Panc1 (cell line): Measurements from ENCODE around the gene GABRG3. TPM values are rescaled to one million over a fixed set of nuclear protein-coding genes. Genes with fewer than 3 reads are reported as not detected.

Experiments
- ATAC-seq: fragments of 200-7000 bp; cut with Tn5 transposase; 2 replicates; pipeline ENCODE4 v1.9.1; 2020; ENCODE audit warnings: mild to moderate bottlenecking, moderate library complexity
- BruUV-seq: library from RNA; stranded (reverse); fragments of 400-500 nt; replicated peaks from 2 replicates; lab custom pipeline; 2021; lab: Mats Ljungman, UMichigan
- CTCF ChIA-PET: fragments of 300-600 bp; sonication (Branson Sonifier 250); formaldehyde crosslinking; loops from one replicate; lab custom pipeline; 2022; ENCODE audit warnings: antibody characterized with exemption; lab: Charles Lee
- POLR2A ChIA-PET: fragments of 300-600 bp; sonication (Branson Sonifier 250); formaldehyde crosslinking; loops from one replicate; lab custom pipeline; 2022; ENCODE audit warnings: antibody characterized with exemption; lab: Charles Lee
- DNase-seq: peaks from one replicate; pipeline ENCODE4 v3.0.0-alpha.2; 2010; ENCODE audit warnings: low read depth, low spot score
- H3K27ac ChIP-seq: 2 replicates; pipeline ENCODE4 v1.5.1; 2011; ENCODE audit warnings: mild to moderate bottlenecking, low read length, inconsistent platforms
- H3K27me3 ChIP-seq: fragments of 200-500 bp; sonication (Bioruptor generic); 2 replicates; pipeline ENCODE4 v1.6.0; 2014; ENCODE audit warnings: low read length, inconsistent platforms; ENCODE audit not compliant: control insufficient read depth, insufficient read depth
- H3K36me3 ChIP-seq: fragments of 200-500 bp; sonication (Bioruptor generic); 2 replicates; pipeline ENCODE4 v1.5.1; 2014; ENCODE audit warnings: inconsistent platforms, mild to moderate bottlenecking, low read length, moderate library complexity; ENCODE audit not compliant: control insufficient read depth, insufficient read depth
- H3K4me1 ChIP-seq: 2 replicates; pipeline ENCODE4 v1.5.1; 2011; ENCODE audit warnings: inconsistent platforms, mild to moderate bottlenecking, low read length, moderate library complexity; ENCODE audit not compliant: control insufficient read depth, insufficient read depth
- H3K4me3 ChIP-seq, 2 experiments: 2 replicates each; pipeline ENCODE4 v1.5.1; 2011 to 2012; ENCODE audit warnings: low read depth in 2 of 2, low read length in 2 of 2, mild to moderate bottlenecking in 2 of 2, inconsistent platforms in 1 of 2, moderate library complexity in 1 of 2
- H3K9me3 ChIP-seq: fragments of 200-500 bp; sonication (Bioruptor generic); 2 replicates; pipeline ENCODE4 v1.5.1; 2014; ENCODE audit warnings: low read depth, mild to moderate bottlenecking, inconsistent platforms, low read length, moderate library complexity; ENCODE audit not compliant: control insufficient read depth, insufficient read depth
- CTCF ChIP-seq: fragments of 450-650 bp; IDR thresholded peaks from 2 replicates; pipeline ENCODE4 v1.5.1; 2017; ENCODE audit warnings: mild to moderate bottlenecking
- POLR2AphosphoS5 ChIP-seq: IDR thresholded peaks from 2 replicates; pipeline ENCODE4 v1.6.1; 2012; ENCODE audit warnings: mild to moderate bottlenecking, low read depth, low read length, moderate library complexity
- REST ChIP-seq, 2 experiments: IDR thresholded peaks; 2 replicates each; pipeline ENCODE4 v1.6.1; 2011 to 2012; ENCODE audit warnings: low read depth in 2 of 2, control low read depth in 1 of 2, low read length in 1 of 2, mild to moderate bottlenecking in 1 of 2, moderate library complexity in 1 of 2; ENCODE audit not compliant: insufficient read depth in 1 of 2
- SIN3A ChIP-seq: IDR thresholded peaks from 2 replicates; pipeline ENCODE4 v1.6.1; 2012; ENCODE audit warnings: low read depth, mild to moderate bottlenecking, low read length, moderate library complexity, borderline replicate concordance; ENCODE audit not compliant: insufficient read depth
- TCF7L2 ChIP-seq: IDR thresholded peaks from 2 replicates; pipeline ENCODE4 v1.6.1; 2011; ENCODE audit warnings: mild to moderate bottlenecking, low read depth, low read length, inconsistent platforms
- in situ Hi-C: cut with HindIII; loops from 2 replicates; pipeline ENCODE4 v1.10.0; 2016; ENCODE audit warnings: low sequenced_read_pairs, low pct_unique_long_range_greater_than_20kb
- intact Hi-C: fragments of 100-400 bp; cut with micrococcal nuclease; formaldehyde crosslinking; loops from one replicate; pipeline ENCODE4 v1.10.0; 2022; ENCODE audit not compliant: unreplicated experiment
- total RNA-seq: library from RNA; stranded (reverse); gene quantifications from one replicate; pipeline ENCODE4 v1.2.1, GENCODE V29; 2021; ENCODE audit not compliant: unreplicated experiment

The GABRG3 gene
- total RNA-seq, 1 experiment from 2014 or later: not detected

GRCh38 chr15:27587810-27588209, 616.8 kb downstream of the GABRG3 start:
- ChIA-PET CTCF (no interaction called here), POLR2A (no interaction called here)

GRCh38 chr15:27589260-27589659, 618.3 kb downstream of the GABRG3 start:
- H3K27ac ChIP-seq: no peak overlapping the region
- H3K36me3 ChIP-seq: no peaks in the 10 kb centered on the region
- H3K27me3 ChIP-seq: no peaks in the 10 kb centered on the region
- ChIA-PET CTCF (no interaction called here), POLR2A (no interaction called here)
- H3K9me3 ChIP-seq: no peaks in the 10 kb centered on the region
- no TSS peak for BruUV-seq
- DNase-seq: no peak
- TF ChIP-seq TCF7L2 (no peak), CTCF (no peak), POLR2AphosphoS5 (no peak), SIN3A (no peak), REST (IDR thresholded peaks at IDR 0.05; ENCODE audit: insufficient read depth in 1 of 2, low read depth in 2 of 2, low read length in 1 of 2) (no peak)
- in situ Hi-C loops (no loop called here), intact Hi-C loops (no loop called here)
- no peaks in the 10 kb centered on the region for H3K4me1 ChIP-seq
- no peak overlapping the region for H3K4me3 ChIP-seq
- no peak for ATAC-seq

More at GRCh38 chr15:27587810-27588209, 616.8 kb downstream of the GABRG3 start:
- no TSS peak for BruUV-seq
- H3K27ac ChIP-seq: no peak overlapping the region
- in situ Hi-C loops (no loop called here), intact Hi-C loops (no loop called here)
- DNase-seq (no peak), ATAC-seq (no peak)
- H3K4me3 ChIP-seq: no peak overlapping the region
- no peaks in the 10 kb centered on the region for H3K9me3 ChIP-seq
- H3K4me1 ChIP-seq: no peaks in the 10 kb centered on the region
- no peaks in the 10 kb centered on the region for H3K36me3 ChIP-seq
- TF ChIP-seq TCF7L2 (no peak), SIN3A (no peak), POLR2AphosphoS5 (no peak), CTCF (no peak), REST (IDR thresholded peaks at IDR 0.05; ENCODE audit: insufficient read depth in 1 of 2, low read depth in 2 of 2, low read length in 1 of 2) (no peak)
- H3K27me3 ChIP-seq: no peaks in the 10 kb centered on the region
